SKM-1 (cell line): ENCODE results near the gene CCNL1.
A peak's percentile ranks its signal among the peaks of the same experiment; 100 is the strongest.
"Not testable (repeated sequence)": the region's sequence is repeated elsewhere in the genome, so short reads cannot be mapped to it uniquely, and the experiment has no call there.

Experiments
- DNase-seq: peaks from one replicate; lab custom pipeline; 2025; ENCODE audit not compliant: unreplicated experiment; lab: John Stamatoyannopoulos, UW

CCNL1 gene

DNA sequence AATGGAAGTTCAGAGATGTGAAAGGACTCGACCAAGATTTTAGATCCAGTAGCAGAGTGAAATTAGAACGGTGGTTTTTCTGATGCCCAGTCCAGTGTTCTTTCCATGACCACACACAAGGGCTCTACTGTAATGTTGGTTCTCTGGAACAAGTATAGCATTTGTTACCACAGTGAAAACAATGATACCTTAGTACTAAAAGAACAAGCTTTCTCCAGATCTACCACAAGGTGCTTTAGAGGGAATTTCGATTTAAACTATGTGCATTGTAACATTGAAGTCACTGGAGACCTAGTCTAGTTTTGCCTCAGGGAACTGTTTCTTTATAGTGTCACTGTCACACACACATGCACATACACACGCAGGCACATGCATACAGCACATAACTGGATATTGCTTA lies 12.8 kb upstream of the CCNL1 start:
- DNase-seq = no peak

DNA sequence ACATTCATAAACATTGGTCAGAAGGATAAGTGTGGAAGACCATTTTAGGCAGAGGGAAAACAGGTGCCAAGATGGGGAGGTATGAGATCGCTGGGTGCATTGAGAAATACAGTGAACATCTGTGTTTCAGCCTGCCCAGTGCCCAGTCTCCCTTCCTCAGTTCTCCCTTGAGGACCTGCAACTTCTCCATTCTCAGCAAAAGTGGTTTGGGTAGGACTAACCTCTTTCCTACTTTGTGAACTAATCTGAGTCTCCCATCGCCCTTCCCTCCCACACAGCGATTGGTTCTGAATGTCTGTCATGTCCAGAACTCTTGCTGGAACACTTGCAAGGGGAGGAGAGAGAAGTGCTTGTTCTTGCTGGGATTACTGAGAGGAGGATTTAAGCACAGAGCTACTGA lies 10.9 kb upstream of the CCNL1 start:
- peak; percentile 77 for DNase-seq

DNA sequence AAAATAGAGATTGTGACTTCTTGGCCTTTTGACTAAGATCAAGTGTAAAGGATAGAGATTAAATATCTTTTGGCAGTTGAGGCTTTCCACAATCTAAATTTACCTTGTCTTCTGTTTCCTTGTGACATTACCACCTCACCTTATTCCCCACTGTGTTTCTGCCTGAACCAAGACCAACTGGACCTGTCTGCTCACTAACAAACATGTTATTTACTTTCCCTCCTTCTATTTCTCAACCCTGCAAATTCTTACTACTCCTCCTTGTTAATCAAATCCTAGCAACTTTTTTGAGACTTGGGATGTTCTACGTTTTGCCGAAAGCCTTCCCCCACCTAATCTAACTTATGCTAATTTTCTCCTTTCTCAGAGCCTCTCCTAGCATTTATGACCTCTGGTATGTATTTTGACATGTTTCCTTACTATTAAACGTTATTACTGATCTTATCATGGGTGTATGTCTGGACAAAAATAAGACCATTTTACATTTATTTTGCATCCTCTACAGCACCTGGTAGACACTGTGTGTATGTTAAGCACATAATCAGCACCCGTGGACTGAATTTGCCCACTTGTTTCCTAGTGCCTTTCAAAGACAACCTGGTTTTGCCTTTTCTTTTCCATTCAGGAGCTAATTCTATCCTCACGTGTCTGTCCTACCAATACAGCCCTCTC lies 7.6 kb upstream of the CCNL1 start:
- DNase-seq = no peak

DNA sequence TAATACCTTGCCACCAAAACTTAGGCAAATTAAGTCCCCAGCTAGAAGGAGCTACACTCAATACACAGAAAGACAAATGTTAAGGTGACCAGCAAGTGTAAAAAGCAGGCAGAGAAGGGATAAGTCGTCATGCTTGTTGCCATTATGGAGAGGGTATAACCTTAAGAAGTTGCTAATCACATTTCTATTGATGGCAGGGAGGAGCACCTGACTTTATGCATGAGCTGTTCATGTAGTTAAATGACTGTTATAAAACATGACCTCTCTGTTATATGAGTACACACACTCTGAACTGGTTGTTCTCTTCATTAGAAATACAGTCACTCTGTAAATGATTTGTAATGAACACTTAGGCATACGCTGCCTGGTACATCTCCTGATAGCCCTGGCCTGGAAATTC lies 6.6 kb upstream of the CCNL1 start:
- no peak for DNase-seq

DNA sequence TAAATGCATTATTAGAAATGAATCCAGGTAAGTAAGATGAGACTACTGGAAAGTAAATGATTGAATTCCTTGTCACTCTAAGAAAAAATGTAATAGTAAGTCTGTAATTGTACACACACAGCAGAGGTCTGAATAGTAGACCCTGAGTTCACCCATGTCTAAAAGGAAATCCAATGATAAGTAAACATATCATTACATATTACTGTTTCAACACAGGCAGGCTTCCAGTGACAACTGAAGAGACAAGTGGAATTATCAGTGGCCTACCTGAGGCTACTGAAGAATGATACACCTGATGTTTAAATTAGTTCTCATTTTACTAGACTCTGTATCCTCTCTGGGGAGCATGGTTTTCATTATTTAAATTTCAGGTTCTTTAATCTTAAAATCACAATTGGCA lies 6.2 kb upstream of the CCNL1 start:
- DNase-seq = no peak

DNA sequence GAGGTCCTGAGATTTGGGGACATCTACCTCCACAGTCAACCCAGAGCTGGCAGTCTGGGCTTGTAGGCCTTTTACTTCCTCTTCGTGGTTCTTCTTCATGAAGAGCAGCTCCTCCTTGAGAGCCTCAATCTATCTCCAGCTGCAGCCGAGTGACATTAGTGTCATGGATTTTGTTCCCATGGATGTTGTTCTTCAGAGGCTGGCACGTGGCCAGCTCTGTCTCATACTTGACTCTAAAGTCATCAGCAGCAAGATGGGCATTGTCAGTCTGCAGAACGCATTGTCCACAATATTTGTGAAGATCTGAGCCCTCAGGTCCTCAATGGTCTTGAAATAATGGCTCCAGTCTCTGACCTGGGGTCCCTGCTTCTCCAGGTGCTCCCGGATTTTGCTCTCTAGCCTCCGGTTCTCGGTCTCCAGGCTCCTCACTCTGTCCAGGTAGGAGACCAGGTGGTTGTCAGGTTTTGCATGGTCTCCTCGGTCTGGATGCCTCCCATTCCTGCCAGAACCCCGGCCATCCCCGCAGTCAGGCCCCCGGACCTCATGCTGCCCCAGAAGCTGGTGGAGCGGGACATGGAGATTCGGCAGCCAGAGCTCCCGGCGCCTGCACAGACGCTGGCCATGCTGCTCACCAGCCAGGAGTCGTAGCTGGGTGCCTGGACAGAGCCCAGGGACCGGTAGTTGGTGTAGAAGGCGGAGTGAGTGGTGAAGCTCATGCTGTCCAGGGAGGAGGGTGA lies 3.4 kb upstream of the CCNL1 start:
- no peak for DNase-seq

DNA sequence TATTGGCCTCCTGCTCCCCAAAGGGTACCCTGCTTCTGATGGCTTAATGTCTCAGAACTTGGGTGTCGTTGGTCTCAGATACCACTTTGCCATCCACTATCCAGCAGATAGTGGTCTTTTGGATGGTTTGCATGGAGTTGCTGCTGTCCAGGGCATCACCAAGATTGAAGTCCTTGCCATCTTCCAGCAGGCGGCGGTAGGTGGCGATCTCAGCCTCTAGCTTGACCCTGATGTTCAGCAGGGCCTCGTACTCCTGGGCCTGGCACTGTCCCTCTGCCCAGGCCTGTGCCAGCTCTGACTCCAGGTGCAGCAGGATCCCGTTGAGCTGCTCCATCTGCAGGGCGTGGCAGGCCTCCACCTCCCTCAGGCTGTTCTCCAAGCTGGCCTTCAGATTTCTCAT lies 2.7 kb upstream of the CCNL1 start:
- DNase-seq = not testable (repeated sequence)

DNA sequence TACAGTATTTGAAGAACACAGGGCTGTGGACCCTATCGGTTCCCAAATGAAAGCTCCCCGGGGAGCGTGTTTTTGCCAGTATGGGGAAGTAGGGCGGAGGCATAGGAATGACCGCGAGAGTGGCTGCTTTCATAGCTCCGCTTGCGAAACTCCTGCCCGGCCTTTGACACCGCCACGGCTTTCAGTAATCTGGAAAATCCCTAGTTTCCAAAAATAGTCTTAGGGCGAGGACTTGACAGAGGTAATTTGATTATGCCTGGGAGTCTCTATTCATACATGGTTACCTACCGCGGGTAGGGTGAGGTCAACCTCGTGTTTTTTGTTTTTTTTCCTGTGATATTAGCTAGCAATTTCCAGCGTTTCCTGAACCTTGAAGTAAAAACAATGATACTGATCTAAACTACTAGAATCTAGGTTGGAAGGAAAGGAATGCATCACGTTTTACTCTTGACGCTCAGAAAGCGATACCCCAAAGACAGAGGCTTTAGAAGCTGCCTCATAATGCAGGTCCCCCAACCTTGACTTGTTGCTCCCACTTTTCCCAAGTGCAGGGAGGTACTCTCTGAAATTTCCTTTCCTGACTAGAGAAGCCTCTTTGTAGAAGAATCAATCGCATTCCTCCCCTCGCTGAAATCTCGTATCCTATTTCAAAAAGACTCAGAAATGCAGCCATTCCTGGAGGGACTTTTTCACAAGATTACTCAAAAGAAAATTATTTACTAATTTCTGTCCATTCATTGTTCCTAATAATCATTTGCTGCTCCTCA lies 894 bp upstream of the CCNL1 start:
- peak; percentile 68 for DNase-seq

DNA sequence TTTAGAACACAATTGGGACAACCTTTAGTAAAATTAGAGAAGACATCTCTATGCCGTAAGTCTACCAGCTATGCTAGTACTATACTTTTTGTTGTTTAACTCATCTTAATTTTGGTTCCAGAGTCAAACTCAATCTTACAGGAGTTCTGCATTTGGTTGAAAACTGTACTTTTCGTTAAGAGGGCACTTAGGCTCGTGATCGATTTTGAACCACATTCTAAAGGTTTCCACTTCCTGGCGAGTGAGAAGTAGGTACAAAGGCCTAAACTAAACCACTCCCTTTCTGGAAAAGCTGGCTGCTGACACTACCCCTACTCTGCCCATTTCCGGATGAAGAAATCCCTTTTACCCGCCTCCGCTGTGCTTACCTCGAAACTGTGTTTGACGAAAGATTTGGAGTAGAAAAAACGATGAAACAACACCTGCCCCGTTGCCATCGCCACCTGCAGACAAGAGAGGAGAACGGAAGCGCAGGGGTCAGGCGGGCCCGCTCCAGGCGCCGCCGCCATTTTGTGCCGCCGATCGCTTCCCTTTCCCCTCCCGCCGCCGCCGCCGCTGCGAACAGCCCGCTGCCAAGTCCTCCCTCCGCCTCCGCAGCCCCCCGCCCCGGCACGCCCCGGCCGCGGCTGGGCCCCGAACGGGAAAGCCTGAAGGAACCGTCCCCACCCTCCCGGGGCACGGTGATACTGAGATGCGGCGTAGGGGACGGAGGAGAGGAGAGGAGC lies 748 bp downstream of the CCNL1 start:
- peak; percentile 33 for DNase-seq

DNA sequence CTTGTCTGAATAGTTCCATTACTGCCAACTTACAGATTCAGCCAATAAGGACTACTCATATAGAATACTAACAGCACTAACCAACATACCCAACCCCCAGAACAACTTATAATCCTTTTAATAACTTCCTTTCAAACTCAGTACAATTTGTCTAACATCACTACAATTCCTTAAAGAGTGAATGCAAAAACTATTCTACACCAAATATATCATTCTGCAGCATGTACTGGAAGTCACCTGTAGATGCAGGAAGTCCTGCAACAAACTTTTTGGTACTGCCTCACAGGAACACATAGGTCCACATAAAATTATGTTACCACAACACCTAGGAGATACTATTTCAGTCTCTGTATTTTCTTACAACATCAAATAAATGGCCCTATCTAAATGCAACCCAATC lies 2.1 kb downstream of the CCNL1 start:
- DNase-seq = no peak

DNA sequence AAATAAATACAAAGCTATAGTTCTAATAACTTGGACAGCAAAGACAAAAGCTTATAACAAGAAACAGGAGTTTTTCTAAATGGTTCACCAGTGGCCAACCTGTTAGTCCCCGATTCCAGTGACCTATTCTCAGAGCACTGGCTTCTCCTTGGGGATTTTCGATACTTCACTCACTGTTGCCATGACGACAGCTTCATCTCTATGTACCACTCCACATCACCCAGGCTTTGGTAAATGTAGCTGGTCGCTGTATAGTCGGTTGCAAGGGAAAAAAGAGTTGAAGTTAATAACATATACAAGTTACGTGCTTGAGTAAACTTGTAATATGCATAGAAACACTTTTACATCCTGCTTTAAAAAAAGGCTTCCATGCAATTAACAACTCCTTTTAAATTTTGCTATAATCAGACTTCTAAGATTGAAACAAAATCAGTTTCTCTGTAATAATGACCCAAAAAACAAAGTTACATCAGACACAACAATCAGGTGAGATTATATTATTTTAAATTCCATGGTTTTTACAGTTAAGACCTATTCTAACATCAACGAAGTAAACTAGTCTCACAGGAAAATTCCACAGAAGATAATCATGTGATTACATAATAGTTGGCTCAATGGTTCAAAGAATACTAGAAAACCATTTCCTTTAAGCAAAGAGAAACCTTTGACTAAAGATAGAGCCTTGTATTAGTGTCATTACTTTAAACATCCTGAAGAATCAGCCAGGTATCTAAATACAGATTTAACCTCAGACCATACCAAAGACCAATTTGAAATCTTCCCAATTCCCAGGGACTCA lies 2.9 kb downstream of the CCNL1 start:
- DNase-seq = no peak

DNA sequence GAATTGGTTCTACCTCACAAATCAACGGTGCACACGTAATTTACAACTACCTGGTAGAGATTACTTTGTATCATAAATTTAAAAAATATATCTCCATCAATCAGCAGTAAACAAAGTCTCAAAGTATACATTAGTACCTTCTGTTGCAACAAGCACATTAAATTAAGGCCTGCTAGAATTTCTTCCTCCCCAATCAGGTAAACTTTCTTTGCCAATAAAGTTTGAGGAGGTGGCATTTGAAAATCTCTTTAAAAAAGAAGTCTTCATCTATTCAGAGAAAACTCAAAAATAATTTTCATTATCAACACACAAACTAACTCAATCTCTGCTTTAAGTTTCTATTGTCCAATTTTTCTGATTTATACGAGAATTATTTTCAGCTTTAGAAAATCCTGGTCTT lies 4.4 kb downstream of the CCNL1 start:
- DNase-seq = no peak

DNA sequence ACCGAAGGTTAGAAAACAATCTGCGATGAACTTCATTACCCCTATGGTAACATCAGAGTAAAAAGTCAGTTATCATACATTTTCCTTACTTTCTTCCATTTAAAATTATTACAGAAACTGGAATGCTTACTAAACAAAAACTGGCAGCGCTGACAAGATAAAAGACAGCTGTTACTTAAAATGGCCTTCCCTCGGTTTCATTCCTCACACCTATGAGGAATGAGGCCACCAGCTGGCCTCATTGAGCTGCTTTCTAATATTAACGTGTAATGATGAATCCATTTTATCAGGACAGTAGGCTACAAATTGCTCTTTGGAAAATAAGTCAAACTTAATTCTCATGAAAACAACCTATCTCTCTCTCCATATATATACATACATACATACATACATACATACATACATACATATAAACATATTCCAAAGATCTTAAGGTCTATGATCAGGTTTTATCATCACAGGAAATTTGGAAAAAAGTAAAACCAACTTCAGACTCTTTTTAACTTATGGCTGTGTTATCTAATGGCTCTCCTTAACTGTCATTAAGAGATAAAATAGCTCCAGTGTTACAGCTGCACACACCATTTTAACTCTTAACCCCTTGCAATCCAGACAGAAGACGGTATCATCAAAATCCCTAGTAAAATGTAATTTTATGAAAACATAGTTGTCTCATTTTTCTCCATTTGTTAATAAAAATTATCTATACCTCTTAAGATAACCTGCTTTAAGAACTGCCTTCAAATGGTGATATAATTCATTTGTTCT lies 5.2 kb downstream of the CCNL1 start:
- no peak for DNase-seq

DNA sequence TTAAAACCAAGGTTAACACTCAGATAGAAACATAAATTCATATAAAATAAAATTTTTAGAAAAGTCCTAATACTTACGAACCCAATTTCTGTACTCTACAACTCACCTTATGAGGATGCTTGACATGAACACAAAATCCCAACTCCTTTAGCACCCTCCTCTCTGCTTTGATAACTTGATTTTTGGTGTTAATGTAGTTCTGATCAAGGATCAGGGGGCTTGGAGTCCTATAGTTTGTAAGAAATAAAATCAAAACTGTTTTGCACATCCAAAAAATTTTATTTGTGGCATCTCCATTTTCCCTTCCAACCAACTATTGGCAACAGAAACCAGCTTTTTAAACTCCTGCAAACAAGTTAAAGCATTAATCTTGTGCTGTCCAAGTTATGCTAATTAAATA lies 7.0 kb downstream of the CCNL1 start:
- no peak for DNase-seq

DNA sequence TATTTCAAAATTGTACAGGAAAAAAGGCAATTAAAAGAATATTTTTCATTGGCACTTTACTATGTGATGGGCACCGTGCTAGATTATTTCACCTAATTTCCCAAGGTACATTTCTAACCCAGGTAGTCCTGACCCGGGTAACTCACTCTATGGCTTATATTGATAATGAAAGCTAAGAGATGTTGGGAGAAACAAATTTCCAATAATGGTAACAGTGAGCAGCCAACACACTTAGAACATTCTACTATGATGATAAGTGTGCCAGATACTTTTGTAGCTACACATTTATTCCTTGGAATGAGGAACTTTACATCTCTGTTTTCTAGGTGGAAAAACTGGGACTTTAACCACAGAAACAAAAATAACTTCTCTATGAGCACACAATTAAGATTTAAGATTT lies 7.5 kb downstream of the CCNL1 start:
- DNase-seq = no peak

DNA sequence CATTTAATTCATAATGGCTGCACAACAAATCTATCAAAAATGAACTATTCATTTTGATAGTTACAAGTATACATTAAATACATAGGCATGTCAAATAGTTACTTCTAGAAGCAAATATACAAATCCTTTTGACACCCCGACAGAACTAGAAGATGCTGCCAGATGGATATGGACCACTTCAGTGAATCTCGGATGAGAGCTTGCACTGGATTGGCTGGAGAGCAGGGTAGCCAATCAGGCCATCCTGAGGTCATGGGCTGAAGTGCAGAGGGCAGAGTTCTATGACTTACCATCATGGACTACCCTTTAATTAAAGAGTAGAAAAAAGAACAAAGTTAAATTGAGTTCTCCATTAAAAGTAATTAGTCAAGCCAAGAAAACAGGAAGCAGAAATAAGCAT lies 8.3 kb downstream of the CCNL1 start:
- DNase-seq = no peak

DNA sequence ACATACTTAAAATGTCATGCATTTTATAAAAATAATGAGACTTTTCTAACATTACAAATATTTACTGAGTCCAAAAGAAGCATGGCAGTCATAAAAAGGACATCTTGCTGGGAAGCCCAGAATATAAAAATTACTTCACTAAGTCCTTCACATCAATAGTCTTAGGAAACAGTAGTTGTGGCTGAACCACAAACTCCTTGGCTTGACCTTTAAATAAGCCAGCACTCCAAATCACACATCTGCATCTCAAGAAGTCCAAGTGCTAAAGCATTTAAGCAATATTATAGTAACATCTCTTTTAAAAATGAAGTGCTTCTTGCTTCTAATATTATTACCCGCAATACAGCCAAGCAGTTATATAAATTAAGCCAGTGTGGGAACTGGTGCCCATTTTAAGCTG lies 8.8 kb downstream of the CCNL1 start:
- no peak for DNase-seq

DNA sequence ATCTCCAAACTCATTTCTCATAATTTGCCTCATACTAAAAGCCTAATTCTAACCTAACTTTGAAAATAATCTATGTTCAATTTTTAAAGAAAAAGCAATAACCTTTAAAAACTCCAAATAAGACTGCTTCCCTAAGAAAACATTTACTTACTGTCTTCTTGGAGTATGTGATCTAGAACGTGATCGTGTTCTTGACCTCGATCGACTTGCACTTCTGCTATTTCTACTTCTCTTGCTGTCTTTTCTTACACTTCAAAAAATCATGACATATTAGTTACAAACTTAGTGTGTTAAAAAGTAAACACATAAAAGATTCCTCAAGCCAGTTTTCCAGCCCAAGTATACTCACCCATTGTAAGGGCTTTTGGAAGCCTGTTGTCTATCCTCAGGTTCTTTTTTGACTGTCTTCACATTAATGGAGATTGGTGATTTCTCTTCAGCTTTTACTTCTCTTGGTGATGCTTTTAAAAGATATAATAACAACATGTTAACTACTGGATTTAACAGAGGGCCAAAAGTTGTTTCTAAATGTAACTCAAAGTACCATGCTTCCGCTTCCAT lies 10.7 kb downstream of the CCNL1 start:
- DNase-seq = no peak

DNA sequence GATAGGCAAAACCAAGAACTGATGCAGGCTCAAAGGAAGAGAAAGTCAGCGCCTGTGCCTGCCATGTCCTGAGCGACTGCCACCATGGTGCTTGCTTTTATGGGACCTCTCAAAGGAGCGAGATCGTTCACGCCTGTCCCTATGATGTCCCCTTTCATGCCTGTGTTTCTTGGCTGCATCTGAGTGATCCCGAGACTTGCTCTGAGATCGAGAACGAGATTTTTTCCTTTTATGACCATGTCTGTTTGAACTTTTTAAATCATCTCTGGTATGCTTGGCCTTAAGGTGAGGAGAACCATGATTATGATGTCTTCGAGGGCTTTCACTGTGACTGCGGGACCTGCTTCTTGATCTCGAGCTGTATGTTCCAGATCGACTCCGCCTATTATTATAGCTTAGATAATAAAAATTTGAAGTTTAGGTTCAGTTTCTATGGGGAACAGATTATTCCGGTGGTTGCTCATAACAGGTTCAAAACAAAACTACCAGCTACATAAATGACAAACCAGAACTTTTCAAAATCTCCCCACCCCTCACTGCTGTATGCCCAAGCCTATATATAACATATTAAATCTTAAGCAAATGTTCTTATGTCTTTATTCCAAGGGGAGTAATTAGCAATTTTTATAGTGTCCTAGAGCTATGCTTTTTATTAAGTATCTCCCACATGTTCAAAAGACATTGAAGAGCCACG lies 11.6 kb downstream of the CCNL1 start:
- DNase-seq = no peak
